Muscle layer of duodenum (tissue), 2 donors: Measurements from ENCODE around the gene PPP2R2C.

Experiments used
- H3K27ac ChIP-seq: one replicate; pipeline ENCODE4 v1.7.0; 2013; ENCODE audit warnings: mild to moderate bottlenecking, low read length
- H3K27me3 ChIP-seq: one replicate; pipeline ENCODE4 v1.7.0; 2013; ENCODE audit warnings: low read depth, mild to moderate bottlenecking, control low read depth, low read length
- H3K36me3 ChIP-seq, 2 donors: one replicate each; pipeline ENCODE4 v1.7.0; 2013; ENCODE audit warnings: low read length in 2 of 2, control low read depth in 1 of 2, mild to moderate bottlenecking in 1 of 2; ENCODE audit not compliant: insufficient read depth in 2 of 2, control insufficient read depth in 1 of 2
- H3K4me1 ChIP-seq, 2 donors: one replicate each; pipeline ENCODE4 v1.7.0; 2013; ENCODE audit warnings: low read length in 2 of 2, mild to moderate bottlenecking in 2 of 2, control low read depth in 1 of 2, moderate library complexity in 1 of 2; ENCODE audit not compliant: insufficient read depth in 2 of 2, control insufficient read depth in 1 of 2
- H3K4me3 ChIP-seq, 2 donors: one replicate each; pipeline ENCODE4 v1.7.0; 2013; ENCODE audit warnings: low read length in 2 of 2, low read depth in 1 of 2, mild to moderate bottlenecking in 1 of 2
- H3K9me3 ChIP-seq, 2 donors: one replicate each; pipeline ENCODE4 v1.7.0; 2013; ENCODE audit warnings: low read length in 2 of 2, control low read depth in 1 of 2, mild to moderate bottlenecking in 1 of 2; ENCODE audit not compliant: control insufficient read depth in 1 of 2
- donor health status: healthy.

The PPP2R2C gene

DNA sequence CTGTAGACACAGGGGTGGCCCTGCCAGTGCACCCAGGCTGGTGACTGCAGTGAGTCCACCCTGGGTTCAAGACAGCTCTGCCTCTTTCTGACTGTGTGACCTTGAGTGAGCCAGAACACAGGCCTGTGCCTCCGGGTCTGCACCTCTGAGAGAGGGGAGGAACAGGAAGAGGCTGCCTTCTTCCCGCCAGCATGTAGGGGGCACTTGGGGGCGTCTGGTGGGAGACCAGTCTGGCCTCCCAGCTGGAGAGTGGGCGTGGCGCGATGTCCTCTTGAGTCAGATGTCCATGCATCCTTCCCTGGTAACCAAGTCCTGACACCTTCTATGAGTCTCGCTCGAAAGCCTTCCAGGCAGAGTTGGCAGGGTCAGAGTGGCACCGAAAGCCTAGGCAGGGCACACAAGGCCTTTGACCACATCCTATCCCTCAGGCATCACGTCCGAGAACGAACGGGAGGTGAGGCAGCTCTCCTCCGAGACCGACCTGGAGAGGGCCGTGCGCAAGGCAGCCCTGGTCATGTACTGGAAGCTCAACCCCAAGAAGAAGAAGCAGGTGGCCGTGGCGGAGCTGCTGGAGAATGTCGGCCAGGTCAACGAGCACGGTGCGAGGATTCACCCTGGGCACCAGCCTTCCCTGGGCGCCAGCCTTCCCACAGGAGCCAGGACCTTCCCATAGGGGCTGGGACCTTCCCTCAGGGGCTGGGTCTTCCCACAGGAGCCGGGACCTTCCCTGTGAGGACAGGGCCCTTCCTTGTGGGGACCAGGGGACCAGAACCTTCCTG, 181.5 kb downstream of the PPP2R2C start:
- no peak overlapping the region for H3K4me3 ChIP-seq
- no peaks in the 10 kb centered on the region for H3K27me3 ChIP-seq
- H3K36me3 ChIP-seq, result peaks cover 21 to 84% of the 10 kb centered on the region in 2 donors
- no peaks in the 10 kb centered on the region for H3K9me3 ChIP-seq
- H3K27ac ChIP-seq, result no peak overlapping the region
- no peaks in the 10 kb centered on the region for H3K4me1 ChIP-seq

DNA sequence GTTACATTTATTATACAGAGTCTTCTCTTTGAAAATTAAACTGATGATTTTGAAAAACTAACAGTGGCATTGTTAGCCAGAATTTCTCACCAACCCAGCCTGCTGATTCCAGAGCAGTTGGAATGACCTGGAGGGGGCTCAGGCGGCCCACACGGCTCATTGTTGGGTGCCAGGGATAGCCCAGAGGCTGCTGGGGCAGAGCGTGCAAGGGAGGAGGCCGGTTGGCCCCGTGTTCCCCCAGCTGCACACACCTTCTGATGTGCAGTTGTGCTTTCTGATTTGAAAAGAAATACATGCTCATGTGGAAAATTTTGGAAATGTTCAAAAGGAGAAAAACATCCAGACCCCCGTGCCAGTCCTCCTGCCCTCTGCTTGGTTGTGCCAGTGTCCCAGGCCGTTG, 182.2 kb downstream of the PPP2R2C start:
- Histone ChIP-seq H3K27me3 (no peaks in the 10 kb centered on the region), H3K4me3 (no peak overlapping the region), H3K4me1 (no peaks in the 10 kb centered on the region), H3K27ac (no peak overlapping the region), H3K36me3 (peaks cover 27 to 81% of the 10 kb centered on the region in 2 donors), H3K9me3 (no peaks in the 10 kb centered on the region)

GRCh38 chr4:6288871-6289270, 183.5 kb downstream of the PPP2R2C start:
- no peaks in the 10 kb centered on the region for H3K4me1 ChIP-seq
- no peaks in the 10 kb centered on the region for H3K27me3 ChIP-seq
- peaks cover 27 to 67% of the 10 kb centered on the region in 2 donors for H3K36me3 ChIP-seq
- no peak overlapping the region for H3K4me3 ChIP-seq
- no peak overlapping the region for H3K27ac ChIP-seq
- H3K9me3 ChIP-seq, result no peaks in the 10 kb centered on the region

GRCh38 chr4:6288342-6288741, 184.1 kb downstream of the PPP2R2C start:
- Histone ChIP-seq H3K27me3 (no peaks in the 10 kb centered on the region), H3K4me1 (no peaks in the 10 kb centered on the region), H3K27ac (no peak overlapping the region), H3K9me3 (no peaks in the 10 kb centered on the region), H3K4me3 (no peak overlapping the region), H3K36me3 (peaks cover 28 to 62% of the 10 kb centered on the region in 2 donors)

- no peak overlapping the region for H3K4me3 ChIP-seq
- H3K36me3 ChIP-seq, result peaks cover 32 to 51% of the 10 kb centered on the region in 2 donors
- no peaks in the 10 kb centered on the region for H3K27me3 ChIP-seq
- no peak overlapping the region for H3K27ac ChIP-seq
- peaks cover 7 to 9% of the 10 kb centered on the region in 2 donors for H3K4me1 ChIP-seq
- no peaks in the 10 kb centered on the region for H3K9me3 ChIP-seq
Observed at GRCh38 chr4:6287017-6287788, 185.2 kb downstream of the PPP2R2C start.

DNA sequence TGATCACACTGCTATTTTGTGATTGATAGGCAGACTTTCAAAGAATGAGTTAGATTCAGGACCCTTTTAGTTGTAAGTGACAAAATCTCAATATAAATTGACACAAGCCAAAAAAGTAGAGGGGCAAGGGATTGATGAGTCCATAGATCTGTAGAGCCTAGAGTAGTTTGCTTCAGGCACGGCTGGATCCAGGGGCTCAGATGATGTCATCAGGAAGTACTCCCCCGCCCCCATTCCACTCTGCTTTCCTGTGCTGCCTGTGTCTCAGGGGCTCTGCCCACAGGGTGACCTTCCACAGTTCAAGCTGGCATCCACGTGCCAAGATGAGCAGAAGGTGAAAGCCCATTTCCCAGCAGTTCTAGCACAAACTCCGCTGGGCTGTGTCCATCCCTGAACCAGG, 189.1 kb downstream of the PPP2R2C start:
- no peak overlapping the region for H3K27ac ChIP-seq
- no peaks in the 10 kb centered on the region for H3K9me3 ChIP-seq
- H3K4me1 ChIP-seq, result peaks cover 19 to 37% of the 10 kb centered on the region in 2 donors
- no peak overlapping the region for H3K4me3 ChIP-seq
- H3K27me3 ChIP-seq, result no peaks in the 10 kb centered on the region
- H3K36me3 ChIP-seq, result peaks cover 18 to 39% of the 10 kb centered on the region in 2 donors

DNA sequence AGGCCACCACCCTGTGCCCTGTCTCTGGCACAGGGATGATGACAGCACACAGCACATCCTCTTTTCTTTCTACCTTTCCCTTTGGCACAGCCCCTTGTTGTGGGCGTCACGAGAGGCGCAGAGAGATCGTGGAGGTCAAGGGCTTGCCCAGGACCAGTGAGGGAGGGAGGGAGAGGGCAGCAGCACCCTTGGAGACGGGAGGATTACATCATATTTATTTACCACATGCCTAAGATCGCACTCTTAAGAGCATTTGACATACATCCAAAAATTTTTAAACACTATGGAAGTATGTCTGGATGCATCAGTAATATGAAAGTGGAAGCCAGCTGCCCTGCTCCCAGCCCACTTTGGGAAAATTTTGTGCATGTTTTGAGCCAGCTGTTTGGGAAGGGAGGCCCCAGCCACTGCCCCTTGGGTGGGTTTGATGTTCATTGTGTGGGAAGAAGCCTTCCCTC, 190.1 kb downstream of the PPP2R2C start:
- Histone ChIP-seq H3K4me1 (peaks cover 25 to 47% of the 10 kb centered on the region in 2 donors), H3K27me3 (no peaks in the 10 kb centered on the region), H3K36me3 (peaks cover 19 to 38% of the 10 kb centered on the region in 2 donors), H3K4me3 (no peak overlapping the region), H3K27ac (peak overlapping the region; percentile 76), H3K9me3 (no peaks in the 10 kb centered on the region)

DNA sequence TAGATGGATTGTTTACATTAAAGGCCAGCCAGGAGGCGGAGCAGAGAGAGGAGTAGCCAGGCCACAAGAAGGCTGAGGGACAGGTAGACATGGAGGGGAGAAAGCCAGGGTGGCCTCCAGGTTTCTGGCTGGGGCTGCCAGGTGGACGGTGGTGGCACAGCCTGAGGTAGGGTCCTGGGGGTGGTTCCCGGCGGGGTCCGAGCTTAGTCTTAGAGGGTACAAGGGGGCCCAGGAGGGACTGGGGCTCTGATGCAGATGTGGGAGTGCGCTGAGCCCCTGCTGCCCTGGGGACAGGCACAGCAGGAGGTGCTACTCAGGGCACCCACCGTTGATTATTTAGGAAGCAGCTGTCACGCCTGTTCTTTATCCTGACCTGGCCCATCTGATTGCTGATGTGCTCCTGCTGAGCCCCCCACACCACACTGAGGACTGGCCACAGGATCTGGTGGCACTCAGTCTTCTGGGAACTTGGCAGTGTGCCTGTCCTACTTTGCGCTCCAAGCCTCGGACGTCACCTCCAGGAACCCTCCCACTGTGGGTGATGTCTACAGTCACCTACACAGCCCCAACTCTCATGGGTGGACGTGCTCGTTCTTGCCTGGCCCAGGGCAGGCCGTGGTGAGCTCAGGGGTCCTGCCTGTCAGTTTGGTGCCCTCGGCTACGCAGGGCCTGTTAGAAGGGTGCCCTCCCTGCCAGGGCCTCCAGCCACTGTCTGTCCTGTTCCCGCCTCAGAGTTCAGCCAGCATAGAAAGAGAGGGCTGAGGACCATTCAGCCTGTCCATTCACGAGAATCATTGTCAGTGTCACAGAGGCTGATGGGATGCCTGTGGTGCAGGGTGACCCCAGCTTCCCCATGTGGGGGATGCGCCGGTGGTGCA, 190.7 kb downstream of the PPP2R2C start:
- H3K4me1 ChIP-seq, result peaks cover 25 to 53% of the 10 kb centered on the region in 2 donors
- peaks cover 15 to 32% of the 10 kb centered on the region in 2 donors for H3K36me3 ChIP-seq
- H3K27me3 ChIP-seq, result no peaks in the 10 kb centered on the region
- peak overlapping the region; percentile 76 for H3K27ac ChIP-seq
- no peaks in the 10 kb centered on the region for H3K9me3 ChIP-seq
- H3K4me3 ChIP-seq, result no peak overlapping the region

- H3K27me3 ChIP-seq, result no peaks in the 10 kb centered on the region
- H3K4me1 ChIP-seq, result peaks cover 29 to 65% of the 10 kb centered on the region in 2 donors
- H3K4me3 ChIP-seq, result no peak overlapping the region
- H3K36me3 ChIP-seq, result peaks cover 10 to 28% of the 10 kb centered on the region in 2 donors
- no peaks in the 10 kb centered on the region for H3K9me3 ChIP-seq
- no peak overlapping the region for H3K27ac ChIP-seq
Observed at GRCh38 chr4:6280365-6280996, 191.9 kb downstream of the PPP2R2C start.

DNA sequence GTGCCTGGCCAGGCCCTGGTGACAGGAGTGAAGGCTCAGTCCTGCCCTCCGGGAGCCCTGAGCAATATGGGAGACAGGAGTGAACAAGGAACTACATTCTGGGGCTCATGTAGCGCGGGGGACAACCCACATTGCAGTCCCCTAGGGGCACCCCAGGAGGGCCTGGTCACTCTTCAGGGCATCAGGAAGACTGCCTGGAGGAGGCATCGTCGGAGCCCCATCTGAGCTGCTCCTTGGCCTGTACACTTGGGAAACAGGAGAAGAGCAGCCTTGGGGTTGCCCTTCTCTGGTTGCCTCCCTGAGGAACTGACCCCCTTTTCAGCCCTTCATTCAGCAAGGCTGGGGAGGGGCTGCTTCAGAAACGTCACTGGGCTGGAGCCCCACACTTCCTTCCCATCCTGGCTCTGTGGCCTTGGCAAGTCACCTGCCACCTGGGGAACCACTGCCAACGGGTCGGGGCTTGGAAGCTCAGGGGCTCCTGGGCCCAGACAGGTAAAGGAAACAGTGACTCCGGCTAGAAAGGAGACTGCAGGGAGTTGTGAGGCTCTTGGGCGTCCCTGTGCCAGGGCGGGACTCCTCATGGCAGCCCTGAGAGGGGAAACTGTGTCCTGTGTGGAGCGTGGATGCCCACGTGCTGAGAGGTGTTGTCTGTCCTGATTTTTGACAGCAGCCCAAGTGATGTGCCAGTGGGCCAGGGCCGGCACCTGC, 192.7 kb downstream of the PPP2R2C start:
- Histone ChIP-seq H3K36me3 (peaks cover 8 to 26% of the 10 kb centered on the region in 2 donors), H3K27ac (no peak overlapping the region), H3K4me1 (peaks cover 29 to 73% of the 10 kb centered on the region in 2 donors), H3K27me3 (no peaks in the 10 kb centered on the region), H3K4me3 (no peak overlapping the region), H3K9me3 (no peaks in the 10 kb centered on the region)
